ENCODE results near the gene MEFV. TPM values are rescaled to one million over a fixed set of nuclear protein-coding genes. Genes with fewer than 3 reads are reported as not detected.

MEFV gene
- total and polyA plus RNA-seq, 3 experiments from 2014 or later, result 0.18 TPM; not detected in 2

GRCh38 chr16:3249020-3249419, 7.4 kb downstream of the MEFV start:
- Mint-ChIP-seq H3K27ac (no peak overlapping the region), H3K4me1 (no peaks in the 10 kb centered on the region), H3K4me3 (no peak overlapping the region), H3K36me3 (peaks cover 0 to 4% (median 0%) of the 10 kb centered on the region in 3 donors), H3K9me3 (no peaks in the 10 kb centered on the region), H3K27me3 (peaks cover 18 to 25% of the 10 kb centered on the region in 2 donors)
- H3K4me1 ChIP-seq (ENCODE audit: insufficient read depth, low read length), result no peaks in the 10 kb centered on the region
- no peak overlapping the region for H3K4me3 ChIP-seq (ENCODE audit: low read length)
- H3K36me3 ChIP-seq (ENCODE audit: insufficient read depth, low read length), result no peaks in the 10 kb centered on the region
- ChIA-PET CTCF (no interaction called here), POLR2A (no interaction called here)
- no peak overlapping the region for H3K27ac ChIP-seq (ENCODE audit: low read depth, low read length)
- H3K9me3 ChIP-seq (ENCODE audit: low read length), result no peaks in the 10 kb centered on the region
- H3K27me3 ChIP-seq (ENCODE audit: insufficient read depth, low read length, poor library complexity, severe bottlenecking), result no peaks in the 10 kb centered on the region
- DNase-seq, result no peak

DNA sequence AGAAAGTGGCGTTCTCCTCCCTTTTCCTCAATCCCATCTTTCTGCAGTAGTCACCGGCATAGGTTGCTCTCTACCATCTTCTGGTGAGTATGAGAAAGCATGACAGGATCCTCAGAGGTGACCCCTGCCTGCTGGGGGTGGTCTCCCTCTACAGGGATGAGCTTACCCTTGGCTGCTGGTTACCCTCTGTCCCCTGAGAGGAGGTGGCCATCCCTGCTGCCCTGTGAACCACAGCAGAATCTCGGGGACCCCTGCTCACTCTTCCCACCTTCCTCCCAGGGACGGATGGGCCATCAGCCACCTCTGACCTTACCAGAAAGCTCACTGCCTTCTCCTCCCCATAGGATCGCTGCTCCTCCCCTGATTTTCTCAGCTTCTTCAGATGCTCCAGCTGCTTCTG, 7.8 kb downstream of the MEFV start:
- Mint-ChIP-seq H3K4me1 (no peaks in the 10 kb centered on the region), H3K27me3 (peaks cover 19 to 28% of the 10 kb centered on the region in 2 donors), H3K36me3 (peaks cover 0 to 4% (median 0%) of the 10 kb centered on the region in 3 donors), H3K9me3 (no peaks in the 10 kb centered on the region), H3K4me3 (no peak overlapping the region), H3K27ac (no peak overlapping the region)
- no peaks in the 10 kb centered on the region for H3K36me3 ChIP-seq (ENCODE audit: insufficient read depth, low read length)
- ChIA-PET POLR2A (no interaction called here), CTCF (no interaction called here)
- H3K9me3 ChIP-seq (ENCODE audit: low read length), result no peaks in the 10 kb centered on the region
- no peaks in the 10 kb centered on the region for H3K4me1 ChIP-seq (ENCODE audit: insufficient read depth, low read length)
- H3K27me3 ChIP-seq (ENCODE audit: insufficient read depth, low read length, poor library complexity, severe bottlenecking), result no peaks in the 10 kb centered on the region
- no peak overlapping the region for H3K27ac ChIP-seq (ENCODE audit: low read depth, low read length)
- no peak for DNase-seq
- no peak overlapping the region for H3K4me3 ChIP-seq (ENCODE audit: low read length)

GRCh38 chr16:3246876-3247275, 9.6 kb downstream of the MEFV start:
- no peaks in the 10 kb centered on the region for H3K4me1 Mint-ChIP-seq
- no peak overlapping the region for H3K27ac Mint-ChIP-seq
- no peaks in the 10 kb centered on the region for H3K27me3 ChIP-seq (ENCODE audit: insufficient read depth, low read length, poor library complexity, severe bottlenecking)
- no peak overlapping the region for H3K27ac ChIP-seq (ENCODE audit: low read depth, low read length)
- H3K4me3 Mint-ChIP-seq, result no peak overlapping the region
- no peaks in the 10 kb centered on the region for H3K4me1 ChIP-seq (ENCODE audit: insufficient read depth, low read length)
- H3K36me3 ChIP-seq (ENCODE audit: insufficient read depth, low read length), result no peaks in the 10 kb centered on the region
- CTCF ChIA-PET, result no interaction called here
- no peaks in the 10 kb centered on the region for H3K9me3 Mint-ChIP-seq
- POLR2A ChIA-PET, result interaction anchor here (0.6 kb wide), 1 partner anchor 13 kb away, joined by 3 read pairs; no protein-coding TSS in a partner anchor
- H3K27me3 Mint-ChIP-seq, result peaks cover 18 to 36% of the 10 kb centered on the region in 2 donors
- no peak for DNase-seq
- H3K4me3 ChIP-seq (ENCODE audit: low read length), result no peak overlapping the region
- no peaks in the 10 kb centered on the region for H3K9me3 ChIP-seq (ENCODE audit: low read length)
- peaks cover 0 to 7% (median 0%) of the 10 kb centered on the region in 3 donors for H3K36me3 Mint-ChIP-seq

- Histone ChIP-seq H3K4me1 (ENCODE audit: insufficient read depth, low read length) (no peaks in the 10 kb centered on the region), H3K9me3 (ENCODE audit: low read length) (no peaks in the 10 kb centered on the region), H3K4me3 (ENCODE audit: low read length) (no peak overlapping the region), H3K27me3 (ENCODE audit: insufficient read depth, low read length, poor library complexity, severe bottlenecking) (no peaks in the 10 kb centered on the region), H3K27ac (ENCODE audit: low read depth, low read length) (no peak overlapping the region), H3K36me3 (ENCODE audit: insufficient read depth, low read length) (no peaks in the 10 kb centered on the region)
- no peaks in the 10 kb centered on the region for H3K9me3 Mint-ChIP-seq
- H3K27me3 Mint-ChIP-seq, result peaks cover 18 to 37% of the 10 kb centered on the region in 2 donors
- no peak for DNase-seq
- ChIA-PET CTCF (no interaction called here), POLR2A (no interaction called here)
- H3K27ac Mint-ChIP-seq, result no peak overlapping the region
- H3K4me3 Mint-ChIP-seq, result no peak overlapping the region
- H3K4me1 Mint-ChIP-seq, result no peaks in the 10 kb centered on the region
- H3K36me3 Mint-ChIP-seq, result peaks cover 0 to 5% (median 0%) of the 10 kb centered on the region in 3 donors
Measured at GRCh38 chr16:3246002-3246401, 10.4 kb downstream of the MEFV start.

GRCh38 chr16:3243882-3244281, 12.6 kb downstream of the MEFV start:
- CTCF ChIA-PET, result interaction anchor here (1.5 kb wide), 1 partner anchor 69 kb away, joined by 3 read pairs; no protein-coding TSS in a partner anchor
- Histone ChIP-seq H3K27me3 (ENCODE audit: insufficient read depth, low read length, poor library complexity, severe bottlenecking) (no peaks in the 10 kb centered on the region), H3K9me3 (ENCODE audit: low read length) (no peaks in the 10 kb centered on the region), H3K4me3 (ENCODE audit: low read length) (no peak overlapping the region), H3K36me3 (ENCODE audit: insufficient read depth, low read length) (no peaks in the 10 kb centered on the region), H3K4me1 (ENCODE audit: insufficient read depth, low read length) (no peaks in the 10 kb centered on the region), H3K27ac (ENCODE audit: low read depth, low read length) (no peak overlapping the region)
- POLR2A ChIA-PET, result no interaction called here
- Mint-ChIP-seq H3K4me3 (no peak overlapping the region), H3K36me3 (peaks cover 0 to 3% (median 0%) of the 10 kb centered on the region in 3 donors), H3K27me3 (peaks cover 16 to 44% of the 10 kb centered on the region in 2 donors), H3K4me1 (no peaks in the 10 kb centered on the region), H3K9me3 (no peaks in the 10 kb centered on the region), H3K27ac (no peak overlapping the region)
- no peak for DNase-seq

DNA sequence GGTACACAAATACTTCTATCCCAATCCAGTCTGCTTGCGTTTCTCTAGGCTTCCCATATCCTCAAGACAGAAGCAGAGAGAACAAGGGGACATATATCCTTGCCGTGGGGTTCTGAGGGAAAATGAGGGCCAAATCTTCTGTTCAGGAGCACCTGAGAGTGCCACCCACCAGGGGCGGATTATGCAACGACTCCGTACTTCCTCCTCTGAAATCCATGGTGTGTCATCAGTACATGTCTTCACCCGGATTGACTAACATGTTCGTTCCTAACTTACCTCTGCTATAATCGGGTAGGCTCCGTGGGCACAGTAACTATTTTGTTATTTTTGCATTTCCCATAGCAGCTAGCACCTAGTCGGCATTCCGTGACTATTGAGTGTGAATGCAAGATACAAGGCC, 13.7 kb downstream of the MEFV start:
- no peak overlapping the region for H3K4me3 Mint-ChIP-seq
- Histone ChIP-seq H3K9me3 (ENCODE audit: low read length) (no peaks in the 10 kb centered on the region), H3K4me1 (ENCODE audit: insufficient read depth, low read length) (no peaks in the 10 kb centered on the region), H3K36me3 (ENCODE audit: insufficient read depth, low read length) (no peaks in the 10 kb centered on the region), H3K27ac (ENCODE audit: low read depth, low read length) (no peak overlapping the region), H3K4me3 (ENCODE audit: low read length) (no peak overlapping the region), H3K27me3 (ENCODE audit: insufficient read depth, low read length, poor library complexity, severe bottlenecking) (no peaks in the 10 kb centered on the region)
- H3K4me1 Mint-ChIP-seq, result no peaks in the 10 kb centered on the region
- ChIA-PET CTCF (interaction anchor here (1.5 kb wide), 1 partner anchor 68 kb away, joined by 3 read pairs; no protein-coding TSS in a partner anchor), POLR2A (interaction anchor here (0.6 kb wide), 1 partner anchor 12 kb away, joined by 3 read pairs; no protein-coding TSS in a partner anchor)
- peaks cover 0 to 3% (median 0%) of the 10 kb centered on the region in 3 donors for H3K36me3 Mint-ChIP-seq
- H3K27me3 Mint-ChIP-seq, result peaks cover 14 to 44% of the 10 kb centered on the region in 2 donors
- no peak overlapping the region for H3K27ac Mint-ChIP-seq
- no peaks in the 10 kb centered on the region for H3K9me3 Mint-ChIP-seq
- no peak for DNase-seq

DNA sequence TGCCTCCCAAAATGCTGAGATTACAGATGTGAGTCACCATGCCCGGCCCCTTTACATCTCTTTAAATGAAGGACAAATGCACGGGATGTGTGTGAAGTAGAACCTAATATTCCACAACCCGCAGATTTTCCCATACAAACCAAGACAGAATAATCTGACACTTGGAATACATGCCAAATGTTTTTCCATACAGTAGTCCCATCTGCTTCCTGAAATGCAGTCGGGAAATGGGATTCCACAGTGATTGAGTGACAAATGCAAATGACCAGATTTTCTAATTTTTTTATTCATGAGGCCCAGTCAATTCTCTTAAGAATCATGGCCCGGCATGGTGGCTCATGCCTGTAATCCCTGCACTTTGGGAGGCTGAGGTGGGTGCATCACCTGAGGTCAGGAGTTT, 14.7 kb downstream of the MEFV start:
- CTCF ChIA-PET, result no interaction called here
- Mint-ChIP-seq H3K9me3 (no peaks in the 10 kb centered on the region), H3K4me3 (no peak overlapping the region), H3K36me3 (peaks cover 0 to 3% (median 0%) of the 10 kb centered on the region in 3 donors), H3K27me3 (peaks cover 10 to 44% of the 10 kb centered on the region in 2 donors), H3K4me1 (peaks cover 0 to 2% (median under 1%) of the 10 kb centered on the region in 3 donors), H3K27ac (no peak overlapping the region)
- Histone ChIP-seq H3K27me3 (ENCODE audit: insufficient read depth, low read length, poor library complexity, severe bottlenecking) (no peaks in the 10 kb centered on the region), H3K36me3 (ENCODE audit: insufficient read depth, low read length) (no peaks in the 10 kb centered on the region), H3K4me3 (ENCODE audit: low read length) (no peak overlapping the region), H3K27ac (ENCODE audit: low read depth, low read length) (no peak overlapping the region), H3K9me3 (ENCODE audit: low read length) (no peaks in the 10 kb centered on the region), H3K4me1 (ENCODE audit: insufficient read depth, low read length) (no peaks in the 10 kb centered on the region)
- DNase-seq, result no peak
- POLR2A ChIA-PET, result interaction anchor here (0.6 kb wide), 1 partner anchor 13 kb away, joined by 3 read pairs; no protein-coding TSS in a partner anchor

DNA sequence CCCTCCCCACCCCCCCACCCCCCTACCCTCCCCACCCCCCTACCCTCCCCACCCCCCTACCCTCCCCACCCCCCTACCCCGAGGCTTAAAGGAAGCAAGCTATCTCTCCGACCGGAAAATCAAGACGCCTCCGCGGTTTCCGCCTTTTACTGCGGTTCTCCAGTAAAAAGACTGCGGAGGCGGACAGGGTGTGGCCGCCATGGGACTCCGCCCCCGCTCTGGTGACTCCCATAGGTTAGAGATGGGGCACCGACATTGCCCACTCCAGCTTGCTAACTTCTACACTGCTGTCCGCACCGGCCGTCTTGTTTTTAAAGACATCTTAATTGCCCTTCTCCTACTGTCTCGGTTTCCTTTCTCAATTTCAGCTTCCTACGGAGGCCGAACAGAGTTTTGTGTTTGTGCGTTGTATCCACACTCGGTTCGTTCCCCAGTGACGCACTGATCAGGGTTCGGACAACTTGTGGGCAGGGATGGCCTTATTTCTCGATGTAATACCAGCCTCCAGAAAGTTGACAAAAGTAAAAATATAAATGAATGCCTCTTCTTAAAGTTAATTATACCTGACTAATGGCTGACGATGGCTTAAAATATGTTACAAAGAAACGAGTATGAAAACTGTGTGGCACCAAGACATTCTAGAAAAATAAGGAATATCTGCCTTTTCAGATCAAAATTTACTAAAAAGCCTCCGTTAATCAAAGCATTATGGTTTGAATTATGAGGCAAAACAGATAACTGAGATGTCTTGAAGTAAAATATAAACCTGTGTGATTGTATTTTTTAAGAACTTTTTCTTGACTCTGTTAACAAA, 20.4 kb downstream of the MEFV start:
- Histone ChIP-seq H3K27ac (ENCODE audit: low read depth, low read length) (no peak overlapping the region), H3K27me3 (ENCODE audit: insufficient read depth, low read length, poor library complexity, severe bottlenecking) (no peaks in the 10 kb centered on the region), H3K36me3 (ENCODE audit: insufficient read depth, low read length) (peaks cover 18% of the 10 kb centered on the region), H3K9me3 (ENCODE audit: low read length) (no peaks in the 10 kb centered on the region), H3K4me1 (ENCODE audit: insufficient read depth, low read length) (peaks cover 21% of the 10 kb centered on the region), H3K4me3 (ENCODE audit: low read length) (no peak overlapping the region)
- Mint-ChIP-seq H3K36me3 (peaks cover 21 to 37% (median 25%) of the 10 kb centered on the region in 3 donors), H3K9me3 (peaks cover 0 to 6% (median 2%) of the 10 kb centered on the region in 5 donors), H3K27ac (peak overlapping the region; percentile 12 to 95 (median 80)), H3K27me3 (peaks cover 0 to 8% of the 10 kb centered on the region in 2 donors), H3K4me3 (peak overlapping the region; percentile 59 to 92 (median 80)), H3K4me1 (peaks cover 36 to 46% (median 36%) of the 10 kb centered on the region in 3 donors)
- ChIA-PET POLR2A (interaction anchor here (0.6 to 1.6 kb wide), 5 partner anchors 16 to 86 kb away, joined by 4 to 5 read pairs (median 4); no protein-coding TSS in a partner anchor), CTCF (no interaction called here)
- peak; percentile 18 to 62 (median 33) for DNase-seq

Data from CD8-positive, alpha-beta memory T cell (primary cell).